NCI-H2107 treated with DMSO at 0.1 percent for 48 hours (cell line): ENCODE results near the gene MMD2.
"Not testable (repeated sequence)": the region's sequence is repeated elsewhere in the genome, so short reads cannot be mapped to it uniquely, and the experiment has no call there.

Experiments
- DNase-seq: peaks from one replicate; lab custom pipeline; 2025; ENCODE audit not compliant: unreplicated experiment; lab: John Stamatoyannopoulos, UW

The MMD2 gene, protein sequence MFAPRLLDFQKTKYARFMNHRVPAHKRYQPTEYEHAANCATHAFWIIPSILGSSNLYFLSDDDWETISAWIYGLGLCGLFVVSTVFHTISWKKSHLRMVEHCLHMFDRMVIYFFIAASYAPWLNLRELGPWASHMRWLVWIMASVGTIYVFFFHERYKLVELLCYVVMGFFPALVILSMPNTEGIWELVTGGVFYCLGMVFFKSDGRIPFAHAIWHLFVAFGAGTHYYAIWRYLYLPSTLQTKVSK

DNA sequence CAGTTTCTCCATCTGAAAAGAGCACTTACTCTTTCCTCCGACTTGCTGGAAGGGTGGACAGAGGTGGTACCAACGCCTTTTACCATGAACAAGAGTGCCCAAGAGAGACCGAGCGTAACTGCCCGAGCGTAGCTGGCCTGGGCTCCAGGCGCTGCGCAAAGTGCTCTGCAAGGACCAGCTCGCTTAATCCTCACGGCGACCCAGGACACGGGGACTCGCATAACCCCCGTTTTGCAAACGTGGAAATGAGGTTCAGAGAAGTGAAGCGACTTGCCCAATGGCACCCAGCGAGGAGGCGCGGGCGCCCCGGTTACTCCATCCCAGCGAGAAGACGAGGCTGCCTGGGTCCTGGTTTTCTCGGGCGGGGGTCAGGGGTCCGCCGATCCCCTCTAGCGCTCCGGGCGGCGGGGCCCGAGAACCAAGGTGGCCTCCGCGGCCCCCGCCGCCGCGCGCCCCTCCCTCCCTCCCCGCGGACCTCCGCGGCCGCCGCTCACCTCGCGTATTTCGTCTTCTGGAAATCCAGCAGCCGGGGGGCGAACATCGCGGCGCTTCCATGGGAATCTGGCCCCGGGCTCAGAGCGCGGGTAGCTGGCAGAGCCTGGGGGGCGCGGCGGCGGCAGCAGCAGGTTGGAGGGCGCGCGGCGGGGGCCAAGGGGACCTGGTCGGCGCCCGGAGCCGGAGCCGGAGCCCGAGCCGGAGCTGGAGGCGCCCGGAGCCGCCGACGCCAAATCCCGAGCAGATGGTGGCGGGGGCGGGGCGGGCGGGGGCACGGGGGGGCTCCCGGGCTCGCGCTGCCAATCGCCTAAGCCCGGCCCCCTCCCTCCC lies at the start of gene MMD2:
Gene MMD2 (minus strand): TSS at position 711 of the 825 bp plus-strand sequence. CDS start 170 bp downstream, at position 541.
- no peak for DNase-seq

DNA sequence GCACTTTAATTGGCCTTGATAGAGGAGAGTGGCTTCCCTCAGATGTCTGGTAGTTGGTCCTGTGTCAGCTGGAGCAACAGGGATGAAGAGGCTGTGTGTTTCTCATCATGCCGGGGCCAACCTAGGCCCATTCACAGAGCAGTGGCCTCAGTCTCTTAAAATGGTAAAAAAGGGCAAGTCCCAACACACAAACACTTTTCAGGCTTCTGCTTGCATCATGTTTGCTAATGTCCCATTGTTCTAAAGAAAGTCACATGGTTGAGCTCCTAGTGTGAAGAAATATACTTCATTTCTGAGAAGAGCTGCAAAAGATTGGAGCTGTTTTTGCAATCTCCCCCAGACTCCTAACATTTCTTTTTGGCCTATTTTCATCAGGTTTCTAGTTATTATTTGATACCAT lies 46.1 kb upstream of the MMD2 start:
- no peak for DNase-seq

GRCh38 chr7:5001911-5002310 lies 42.9 kb upstream of the MMD2 start:
- no peak for DNase-seq

- DNase-seq, result no peak
Measured at GRCh38 chr7:5001003-5001402, 42.0 kb upstream of the MMD2 start.

DNA sequence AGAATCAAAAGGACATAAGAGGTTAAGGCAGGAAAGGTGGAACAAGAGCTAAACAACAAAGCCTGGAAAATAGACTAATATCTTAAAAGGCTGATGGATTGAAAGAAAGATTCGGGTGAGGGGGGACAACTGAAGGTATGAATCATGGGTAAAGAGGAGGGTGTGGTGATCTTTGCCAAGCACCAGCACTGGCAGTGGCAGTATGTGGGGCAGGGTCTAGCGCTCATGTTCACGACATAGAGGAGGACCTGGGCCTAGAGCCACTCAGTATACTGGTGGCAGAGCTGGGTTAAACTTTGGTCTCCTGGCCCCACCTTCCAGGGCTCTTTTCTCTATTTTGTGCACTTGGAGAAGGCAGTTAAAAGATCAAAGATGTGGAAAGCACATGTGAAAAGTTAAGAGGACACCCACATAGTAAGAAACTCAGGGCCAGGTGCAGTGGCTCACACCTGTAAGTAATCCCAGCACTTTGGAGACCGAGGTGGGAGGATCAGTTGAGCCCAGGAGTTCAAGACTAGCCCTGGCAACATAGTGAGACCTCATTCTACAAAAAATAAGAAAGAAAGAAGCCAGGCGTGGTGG lies 40.5 kb upstream of the MMD2 start:
- DNase-seq, result no peak

DNA sequence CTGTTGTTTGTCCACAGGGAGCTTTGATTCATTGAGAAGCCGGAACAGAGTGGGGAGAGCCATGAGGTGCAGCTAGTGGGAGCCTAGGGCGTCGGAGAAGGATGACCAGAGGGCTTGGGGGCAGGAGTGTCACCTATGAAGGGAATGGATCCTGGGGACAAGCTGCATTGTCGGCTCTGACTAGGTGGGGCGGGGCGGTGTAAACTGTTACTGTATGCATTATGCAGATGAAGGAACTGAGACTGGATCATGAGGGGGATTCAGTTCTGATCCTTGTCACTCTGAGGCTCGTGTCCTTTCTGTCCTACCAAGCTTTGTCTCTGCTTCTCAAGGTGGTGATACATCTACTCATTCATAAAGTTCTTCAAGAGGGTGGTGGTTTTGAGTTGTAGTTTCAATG lies 39.9 kb upstream of the MMD2 start:
- no peak for DNase-seq

- DNase-seq, result no peak
Measured at GRCh38 chr7:4998244-4998643, 39.3 kb upstream of the MMD2 start.

DNA sequence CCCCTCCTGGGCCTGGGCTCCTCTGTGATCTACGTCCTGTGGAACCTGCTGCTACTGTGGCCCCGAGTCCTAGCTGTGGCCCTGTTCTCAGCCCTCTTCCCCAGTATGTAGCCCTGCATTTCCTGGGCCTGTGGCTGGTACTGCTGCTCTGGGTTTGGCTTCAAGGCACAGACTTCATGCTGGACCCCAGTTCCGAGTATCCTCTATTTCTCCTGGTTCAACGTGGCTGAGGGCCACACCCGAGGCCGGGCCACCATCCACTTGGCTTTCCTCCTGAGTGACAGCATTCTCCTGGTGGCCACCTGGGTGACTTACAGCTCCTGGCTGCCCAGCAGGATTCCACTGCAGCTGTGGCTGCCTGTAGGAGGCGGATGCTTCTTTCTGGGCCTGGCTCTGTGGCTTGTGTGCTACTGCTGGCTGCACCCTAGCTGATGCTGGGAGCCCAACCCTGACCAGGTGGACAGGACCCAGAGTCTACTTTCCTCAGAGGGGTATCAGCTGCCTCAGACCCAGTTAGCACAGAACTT lies 37.8 kb upstream of the MMD2 start:
- no peak for DNase-seq

- DNase-seq, result no peak
Measured at GRCh38 chr7:4995429-4995969, 36.5 kb upstream of the MMD2 start.

GRCh38 chr7:4993471-4993870 lies 34.5 kb upstream of the MMD2 start:
- DNase-seq, result no peak

GRCh38 chr7:4982741-4983140 lies 23.8 kb upstream of the MMD2 start:
- not testable (repeated sequence) for DNase-seq

DNA sequence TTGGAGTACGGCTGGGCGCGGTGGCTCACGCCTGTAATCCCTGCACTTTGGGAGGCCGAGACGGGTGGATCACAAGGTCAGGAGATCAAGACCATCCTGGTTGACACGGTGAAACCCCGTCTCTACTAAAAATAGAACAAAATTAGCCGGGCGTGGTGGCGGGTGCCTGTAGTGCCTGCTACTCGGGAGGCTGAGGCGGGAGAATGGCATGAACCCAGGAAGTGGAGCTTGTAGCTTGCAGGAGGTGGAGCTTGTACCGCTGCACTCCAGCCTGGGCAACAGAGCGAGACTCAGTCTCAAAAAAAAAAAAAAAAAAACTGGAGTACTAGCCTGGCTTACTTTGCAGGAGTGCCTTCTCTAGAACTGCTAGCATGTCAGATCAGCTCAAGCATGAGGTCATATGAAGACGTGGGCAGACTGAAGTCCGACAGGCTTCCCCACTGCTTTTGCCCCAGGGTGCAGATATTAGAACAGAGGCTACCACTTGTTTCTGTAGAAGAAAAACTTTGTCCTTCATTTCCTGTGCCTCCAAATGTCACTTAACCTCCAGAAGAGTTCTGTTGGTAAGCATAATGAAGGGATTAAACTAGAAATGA lies 22.4 kb upstream of the MMD2 start:
- DNase-seq, result not testable (repeated sequence)

GRCh38 chr7:4975626-4976025 lies 16.6 kb upstream of the MMD2 start:
- not testable (repeated sequence) for DNase-seq

DNA sequence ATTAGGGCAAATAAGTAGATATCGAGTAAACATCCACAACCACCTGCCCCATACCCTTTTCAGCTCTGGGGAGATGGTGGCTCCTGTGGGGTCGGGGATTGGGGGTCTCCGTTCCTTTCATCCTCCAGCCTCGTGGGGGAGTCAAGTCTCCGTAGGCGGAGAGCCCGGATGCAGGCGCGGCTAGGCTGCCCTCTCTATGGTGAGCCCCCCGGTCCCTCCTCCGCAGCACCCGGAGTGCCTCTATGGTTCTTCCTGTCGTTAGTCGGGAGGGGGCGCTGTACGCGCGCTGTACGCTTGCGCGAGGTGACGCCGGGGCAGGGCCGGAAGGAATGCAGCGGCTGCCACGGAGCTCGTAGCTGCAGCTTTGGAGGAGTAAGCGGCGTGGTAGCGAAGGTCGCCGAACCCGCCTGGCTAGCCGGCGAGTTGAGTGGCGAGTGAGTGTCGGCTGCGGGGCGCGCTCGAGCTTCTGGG lies 14.8 kb upstream of the MMD2 start:
- DNase-seq, result peak; percentile 71

GRCh38 chr7:4972446-4972845 lies 13.5 kb upstream of the MMD2 start:
- not testable (repeated sequence) for DNase-seq

GRCh38 chr7:4965295-4966022 lies 6.5 kb upstream of the MMD2 start:
- no peak for DNase-seq

DNA sequence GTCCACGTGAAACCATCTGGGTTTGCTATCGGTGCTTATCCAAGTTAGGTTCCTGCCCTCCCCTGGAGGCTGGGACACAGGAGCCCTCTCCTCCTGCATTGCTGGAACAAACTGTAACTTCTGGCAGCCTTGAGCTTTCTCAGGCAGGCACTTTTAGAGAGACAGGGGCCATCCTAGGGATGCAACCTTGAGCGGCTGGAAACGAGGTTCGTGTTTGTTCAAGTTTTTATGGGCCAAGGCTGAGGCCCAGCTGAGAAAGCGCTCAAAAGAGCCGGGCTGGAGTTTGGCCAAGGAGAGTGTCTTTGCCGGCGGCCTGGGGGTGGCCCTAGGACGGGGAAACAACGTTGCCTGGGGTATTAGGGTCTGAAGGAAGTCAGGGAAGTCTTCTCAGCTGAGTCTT lies 5.5 kb upstream of the MMD2 start:
- no peak for DNase-seq

DNA sequence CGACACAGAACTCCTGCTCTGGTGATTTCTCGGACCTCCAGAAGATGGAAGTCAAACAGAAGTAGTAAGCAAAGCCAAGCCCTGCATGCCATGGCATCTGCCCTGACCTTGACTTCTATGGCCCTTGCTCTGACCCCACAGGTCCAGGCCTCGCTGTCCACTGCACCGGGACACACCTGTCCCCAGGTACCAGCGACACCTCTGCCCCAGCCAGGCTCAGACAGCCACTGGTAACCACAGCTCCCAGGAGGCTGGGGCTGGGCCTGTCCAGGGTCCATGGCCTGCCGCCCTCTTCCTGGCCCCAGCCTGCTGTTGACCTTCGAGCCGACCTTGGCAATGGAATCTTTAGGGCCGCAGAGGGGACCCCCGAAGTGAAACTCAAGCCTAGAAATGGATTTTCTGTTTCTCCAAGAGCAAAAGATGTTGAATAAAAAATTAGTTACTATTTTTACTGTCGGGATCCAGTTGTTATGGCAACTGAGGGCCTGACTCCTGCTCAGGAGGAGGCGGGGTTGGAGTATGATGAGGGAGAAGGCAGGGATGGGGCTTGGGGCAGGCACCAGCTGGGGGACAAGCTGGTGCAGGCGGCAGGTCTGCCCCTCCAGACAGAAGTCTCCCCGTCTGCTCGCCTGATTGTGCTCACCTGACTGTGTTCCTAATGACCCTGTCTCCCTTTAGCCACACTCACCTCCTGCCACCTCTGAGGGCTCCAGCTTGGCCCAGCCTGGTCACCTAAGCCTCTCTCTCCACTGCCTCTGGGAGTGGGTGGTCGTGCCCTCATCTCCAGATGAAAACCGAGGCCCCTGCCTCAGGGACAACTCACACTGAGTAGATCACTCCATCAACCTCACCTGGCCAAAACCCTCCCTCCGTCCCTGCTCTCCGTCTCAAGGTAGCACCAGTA lies 4.1 kb upstream of the MMD2 start:
- no peak for DNase-seq

- no peak for DNase-seq
Measured at GRCh38 chr7:4960363-4960762, 1.4 kb upstream of the MMD2 start.
